Thyroid gland (tissue), 4 donors: Measurements from ENCODE around the gene KCNQ4. TPM values are rescaled to one million over a fixed set of nuclear protein-coding genes. Genes with fewer than 3 reads are reported as not detected.

Experiments
- DNase-seq, 2 donors: peaks; one replicate each; pipeline ENCODE4 v3.0.0-alpha.2; 2019
- H3K27ac ChIP-seq, 3 donors: fragments of 200-600 bp; sonication (generic); 1 replicate in 2 of 3; 2 replicates in 1 of 3; pipeline ENCODE4 v1.5.1; 2016 to 2019; ENCODE audit warnings: mild to moderate bottlenecking in 1 of 3, moderate library complexity in 1 of 3
- H3K27me3 ChIP-seq: fragments of 200-600 bp; sonication (generic); one replicate; pipeline ENCODE4 v1.5.1; 2019
- H3K36me3 ChIP-seq, 2 donors: fragments of 200-600 bp; sonication (generic); one replicate each; pipeline ENCODE4 v1.5.1; 2016 to 2019
- H3K4me1 ChIP-seq, 2 donors: fragments of 200-600 bp; sonication (generic); one replicate each; pipeline ENCODE4 v1.5.1; 2017 to 2019
- H3K4me3 ChIP-seq, 3 donors: fragments of 200-600 bp; sonication (generic); replicated peaks in 1 of 3; 1 replicate in 2 of 3; 2 replicates in 1 of 3; pipeline ENCODE4 v1.5.1; 2016; ENCODE audit warnings: mild to moderate bottlenecking in 1 of 3
- H3K9me3 ChIP-seq: fragments of 200-600 bp; sonication (generic); one replicate; pipeline ENCODE4 v1.5.1; 2017
- CTCF ChIP-seq, 6 experiments: fragments of 200-600 bp in 3 of 6; fragments of 450-650 bp in 3 of 6; sonication (generic) in 3 of 6; IDR thresholded peaks; one replicate each; pipeline ENCODE4 v1.5.1; 2016 to 2019; ENCODE audit warnings: antibody characterized with exemption in 6 of 6, mild to moderate bottlenecking in 2 of 6, inconsistent platforms in 1 of 6, moderate library complexity in 1 of 6
- POLR2A ChIP-seq, 2 donors: fragments of 450-650 bp; IDR thresholded peaks; one replicate each; pipeline ENCODE4 v1.6.1; 2017; ENCODE audit warnings: antibody characterized with exemption in 2 of 2, mild to moderate bottlenecking in 2 of 2, moderate library complexity in 1 of 2
- WGBS, 2 donors: methylation state at CpG; one replicate each; pipeline ENCODE4 v1.1.5; 2017; 5-methylcytosine and 5-hydroxymethylcytosine counted together
- intact Hi-C: fragments of 100-400 bp; cut with DNase I; formaldehyde crosslinking; loops from one replicate; pipeline ENCODE4 v1.15.1; 2023
- total RNA-seq, 4 donors: library from RNA; depleted of rRNA; stranded (reverse); fragments of >200 nt; gene quantifications; one replicate each; pipeline ENCODE4 v1.2.3, GENCODE V29; 2016

The KCNQ4 gene
- total RNA-seq, 4 donors from 2014 or later, result 0.11 to 1.1 (median 0.40) TPM

- TF ChIP-seq POLR2A (IDR thresholded peaks at IDR 0.05) (no peak), CTCF (IDR thresholded peaks at IDR 0.05) (no peak)
- no peak overlapping the region for H3K4me3 ChIP-seq
- H3K4me1 ChIP-seq, result peaks cover 7 to 8% of the 10 kb centered on the region in 2 donors
- WGBS, 2 donors, result 48 to 51% methylated on average over 13 to 26 of the region's 26 CpGs
- no peaks in the 10 kb centered on the region for H3K9me3 ChIP-seq
- H3K36me3 ChIP-seq, result no peaks in the 10 kb centered on the region
- no peak overlapping the region for H3K27ac ChIP-seq
- intact Hi-C loops, result no loop called here
- no peak for DNase-seq
- no peaks in the 10 kb centered on the region for H3K27me3 ChIP-seq
Measured at GRCh38 chr1:40819101-40819500, 35.5 kb downstream of the KCNQ4 start.

- Histone ChIP-seq H3K4me1 (peaks cover 9 to 10% of the 10 kb centered on the region in 2 donors), H3K27me3 (no peaks in the 10 kb centered on the region), H3K9me3 (no peaks in the 10 kb centered on the region), H3K36me3 (no peaks in the 10 kb centered on the region), H3K4me3 (no peak overlapping the region), H3K27ac (no peak overlapping the region)
- no peak for DNase-seq
- intact Hi-C loops, result no loop called here
- 89 to 100% methylated on average over 2 to 3 of the region's 3 CpGs for WGBS, 2 donors
- TF ChIP-seq POLR2A (IDR thresholded peaks at IDR 0.05) (no peak), CTCF (IDR thresholded peaks at IDR 0.05) (no peak)
Measured at GRCh38 chr1:40820251-40820797, 36.7 kb downstream of the KCNQ4 start.

- Histone ChIP-seq H3K4me1 (peaks cover 10 to 15% of the 10 kb centered on the region in 2 donors), H3K4me3 (no peak overlapping the region), H3K27ac (no peak overlapping the region), H3K9me3 (no peaks in the 10 kb centered on the region), H3K27me3 (no peaks in the 10 kb centered on the region), H3K36me3 (no peaks in the 10 kb centered on the region)
- no peak for DNase-seq
- TF ChIP-seq POLR2A (IDR thresholded peaks at IDR 0.05) (no peak), CTCF (IDR thresholded peaks at IDR 0.05) (no peak)
- intact Hi-C loops, result no loop called here
- WGBS, 2 donors, result 75 to 77% methylated on average over 5 to 6 of the region's 6 CpGs
Measured at GRCh38 chr1:40820911-40821693, 37.5 kb downstream of the KCNQ4 start.

GRCh38 chr1:40822890-40823289 is 39.3 kb downstream of the KCNQ4 start:
- Histone ChIP-seq H3K4me3 (no peak overlapping the region), H3K4me1 (peaks cover 10 to 15% of the 10 kb centered on the region in 2 donors), H3K27me3 (no peaks in the 10 kb centered on the region), H3K9me3 (no peaks in the 10 kb centered on the region), H3K36me3 (no peaks in the 10 kb centered on the region), H3K27ac (no peak overlapping the region)
- WGBS, 2 donors, result 93 to 95% methylated on average over 12 of the region's 12 CpGs
- intact Hi-C loops, result no loop called here
- DNase-seq, result no peak
- TF ChIP-seq CTCF (IDR thresholded peaks at IDR 0.05) (no peak), POLR2A (IDR thresholded peaks at IDR 0.05) (no peak)

GRCh38 chr1:40823345-40823744 is 39.8 kb downstream of the KCNQ4 start:
- Histone ChIP-seq H3K4me1 (peaks cover 8 to 11% of the 10 kb centered on the region in 2 donors), H3K27ac (no peak overlapping the region), H3K4me3 (no peak overlapping the region), H3K9me3 (no peaks in the 10 kb centered on the region), H3K36me3 (no peaks in the 10 kb centered on the region), H3K27me3 (no peaks in the 10 kb centered on the region)
- 94 to 98% methylated on average over 4 of the region's 4 CpGs for WGBS, 2 donors
- intact Hi-C loops, result no loop called here
- TF ChIP-seq CTCF (IDR thresholded peaks at IDR 0.05), result no peak
- TF ChIP-seq POLR2A (IDR thresholded peaks at IDR 0.05), result no peak
- no peak for DNase-seq
